ENCODE results near the gene MITF.

GRCh38 chr3:69985266-69985665, 246.0 kb downstream of the MITF start:
- TF ChIP-seq CTCF (IDR thresholded peaks at IDR 0.05) = no peak
- TF ChIP-seq EZH2phosphoT487 (IDR thresholded peaks at IDR 0.05; ENCODE audit: borderline replicate concordance, low read depth) = no peak
- no peak for TF ChIP-seq MAX (IDR thresholded peaks at IDR 0.05; ENCODE audit: low read depth)
- TF ChIP-seq RAD21 (IDR thresholded peaks at IDR 0.05; ENCODE audit: low read length) = no peak
- TF ChIP-seq TCF12 (IDR thresholded peaks at IDR 0.05) = no peak
- TF ChIP-seq MEF2A (IDR thresholded peaks at IDR 0.05; ENCODE audit: borderline replicate concordance, low read depth) = no peak
- TF ChIP-seq YY1 (IDR thresholded peaks at IDR 0.05; ENCODE audit: low read depth) = no peak
- no peak for TF ChIP-seq MXI1 (IDR thresholded peaks at IDR 0.05; ENCODE audit: low read depth, low read length)
- no peak for TF ChIP-seq SIN3A (IDR thresholded peaks at IDR 0.05; ENCODE audit: borderline replicate concordance, low read depth, low read length)
- TF ChIP-seq REST (IDR thresholded peaks at IDR 0.05; ENCODE audit: low read depth, low read length) = no peak
- no peak for TF ChIP-seq USF1 (IDR thresholded peaks at IDR 0.05; ENCODE audit: borderline replicate concordance, low read depth)
- no peak for TF ChIP-seq EP300 (IDR thresholded peaks at IDR 0.05; ENCODE audit: borderline replicate concordance in 1 of 2, low read depth in 1 of 2, low read length in 1 of 2)
- TF ChIP-seq SMC3 (IDR thresholded peaks at IDR 0.05; ENCODE audit: low read depth, low read length) = no peak
